CD4-positive, alpha-beta T cell treated with Interleukin-15 for 1 hour (primary cell): Measurements from ENCODE around the gene HCST.
"Not testable (repeated sequence)": the region's sequence is repeated elsewhere in the genome, so short reads cannot be mapped to it uniquely, and the experiment has no call there.

Source experiments
- DNase-seq: peaks from one replicate; pipeline ENCODE4 v3.0.0-alpha.2; 2020

The HCST gene

DNA sequence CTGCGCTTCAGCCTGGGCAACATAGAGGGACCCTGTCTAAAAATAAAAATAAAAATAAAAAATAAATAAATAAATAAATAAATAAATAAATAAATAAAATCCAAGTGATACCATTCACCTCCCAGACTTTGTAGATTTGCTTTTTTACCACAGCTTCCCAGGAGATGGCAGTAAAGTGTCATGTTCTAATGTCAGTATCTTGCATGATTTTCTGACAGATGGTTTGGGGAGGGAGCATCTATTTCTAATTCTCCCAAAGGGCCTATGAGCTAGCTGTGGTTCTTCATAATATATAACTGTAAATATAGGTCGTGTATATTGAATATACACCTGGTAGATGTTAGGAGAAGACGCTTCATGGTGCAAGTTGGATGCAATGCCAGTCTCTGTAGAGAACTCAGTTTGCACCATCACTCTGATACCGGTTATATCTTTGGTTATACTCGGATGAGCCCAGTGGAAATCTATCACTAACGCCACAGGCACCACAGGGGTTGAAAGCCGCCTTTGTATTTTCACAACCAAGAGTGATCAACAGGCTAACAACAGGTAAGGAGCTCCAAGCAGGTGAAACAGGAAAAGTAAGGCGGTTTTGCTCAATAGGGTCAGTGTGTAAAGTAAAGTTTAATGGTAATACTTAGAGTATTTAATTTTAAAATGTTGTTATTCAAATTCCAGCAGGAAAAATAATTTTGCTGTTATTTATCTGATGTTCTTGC, 20.1 kb upstream of the HCST start:
- DNase-seq, result no peak

DNA sequence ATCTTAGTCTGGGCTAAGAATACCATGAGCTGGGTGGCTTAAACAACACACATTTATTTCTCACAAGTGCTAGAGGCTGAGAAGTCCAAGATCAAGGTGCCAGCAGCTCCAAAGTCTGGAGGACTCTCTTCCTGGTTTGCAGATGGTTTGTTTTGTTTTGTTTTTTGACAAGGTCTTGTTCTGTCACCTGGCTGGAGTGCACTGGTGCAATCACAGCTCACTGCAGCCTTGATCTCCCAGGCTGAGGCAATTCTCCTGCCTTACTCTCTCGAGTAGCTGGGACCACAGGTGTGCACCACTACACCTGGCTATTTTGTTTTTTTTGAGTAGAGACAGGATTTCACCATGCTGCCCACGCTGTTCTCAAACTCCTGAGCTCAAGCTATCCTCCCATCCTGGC, 18.4 kb upstream of the HCST start:
- peak; percentile 38 for DNase-seq

DNA sequence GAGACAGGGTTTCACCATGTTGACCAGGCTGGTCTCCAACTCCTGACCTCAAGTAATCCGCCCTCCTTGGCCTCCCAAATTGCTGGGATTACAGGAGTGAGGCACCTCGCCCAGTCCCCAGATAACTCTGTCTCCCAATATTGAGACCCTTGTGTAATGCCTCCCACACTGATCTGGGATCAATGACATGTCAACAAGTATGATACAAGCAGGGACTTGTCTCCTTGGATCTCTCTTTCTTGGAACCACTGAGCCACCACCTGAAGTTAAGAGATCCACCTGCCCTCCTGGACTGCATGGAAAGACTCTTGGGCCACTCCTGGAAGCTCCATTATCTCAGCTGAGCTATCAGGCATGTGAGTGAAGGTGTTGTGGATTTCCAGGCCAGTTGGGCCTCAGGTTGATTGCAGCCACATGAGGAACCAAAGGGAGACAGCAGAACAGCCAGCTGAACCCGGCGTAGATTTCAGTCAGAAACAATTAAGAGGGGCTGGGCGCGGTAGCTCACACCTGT, 17.0 kb upstream of the HCST start:
- peak; percentile 24 for DNase-seq

DNA sequence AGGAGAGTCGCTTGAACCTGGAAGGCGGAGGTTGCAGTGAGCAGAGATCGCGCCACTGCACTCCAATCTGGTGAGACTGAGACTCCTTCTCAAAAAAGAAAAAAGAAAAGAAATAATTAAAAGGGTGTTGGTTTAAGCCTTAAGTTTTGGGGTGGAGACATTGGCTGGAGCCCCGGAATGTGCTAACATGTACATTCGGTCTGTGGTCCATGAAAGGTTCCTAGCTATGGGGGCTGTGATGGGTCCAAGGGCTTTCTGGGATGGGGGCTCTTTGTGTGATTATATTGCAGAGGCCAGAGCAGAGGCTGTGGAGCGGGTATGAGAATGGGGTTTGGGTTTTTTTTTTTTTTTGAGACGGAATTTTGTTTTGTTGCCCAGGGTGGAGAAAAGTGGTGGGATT, 16.4 kb upstream of the HCST start:
- peak; percentile 26 for DNase-seq

DNA sequence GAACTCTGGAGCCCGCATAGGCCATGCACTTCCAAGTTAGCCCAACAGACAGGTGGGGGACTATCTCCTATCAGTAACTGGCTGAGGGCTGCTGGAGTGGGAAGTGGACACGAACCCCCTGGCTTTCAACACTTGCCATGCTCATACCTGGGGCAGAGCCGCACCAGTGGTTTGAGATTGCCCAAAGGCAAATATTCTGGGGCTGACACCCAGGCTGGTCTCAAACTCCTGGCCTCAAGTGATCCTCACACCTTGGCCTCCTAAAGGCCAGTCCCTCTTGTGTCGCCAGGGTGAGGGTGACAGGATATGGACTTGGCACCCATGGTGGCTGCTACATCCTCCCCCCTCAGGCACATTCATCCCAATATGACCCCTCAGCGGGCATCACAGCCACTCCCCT, 15.1 kb upstream of the HCST start:
- no peak for DNase-seq

DNA sequence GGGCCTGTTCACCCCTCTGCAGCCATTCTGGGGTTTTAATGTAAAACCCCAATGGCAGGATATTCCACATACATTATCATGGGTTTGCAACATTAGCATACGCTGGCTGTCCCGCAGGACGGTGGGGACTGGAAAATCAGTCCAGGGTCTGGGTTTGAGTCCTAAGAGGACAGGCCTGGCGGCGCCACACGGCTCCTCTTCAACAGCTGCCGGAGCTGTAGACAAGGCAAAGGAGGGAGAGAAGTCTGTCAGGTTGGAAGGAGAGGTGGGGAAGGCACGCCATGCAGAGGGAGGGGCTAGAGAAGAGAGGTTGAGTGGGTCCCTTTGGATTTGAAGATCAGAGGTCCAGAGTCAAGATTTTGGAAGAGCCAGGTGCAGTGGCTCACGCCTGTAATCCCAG, 13.9 kb upstream of the HCST start:
- no peak for DNase-seq

DNA sequence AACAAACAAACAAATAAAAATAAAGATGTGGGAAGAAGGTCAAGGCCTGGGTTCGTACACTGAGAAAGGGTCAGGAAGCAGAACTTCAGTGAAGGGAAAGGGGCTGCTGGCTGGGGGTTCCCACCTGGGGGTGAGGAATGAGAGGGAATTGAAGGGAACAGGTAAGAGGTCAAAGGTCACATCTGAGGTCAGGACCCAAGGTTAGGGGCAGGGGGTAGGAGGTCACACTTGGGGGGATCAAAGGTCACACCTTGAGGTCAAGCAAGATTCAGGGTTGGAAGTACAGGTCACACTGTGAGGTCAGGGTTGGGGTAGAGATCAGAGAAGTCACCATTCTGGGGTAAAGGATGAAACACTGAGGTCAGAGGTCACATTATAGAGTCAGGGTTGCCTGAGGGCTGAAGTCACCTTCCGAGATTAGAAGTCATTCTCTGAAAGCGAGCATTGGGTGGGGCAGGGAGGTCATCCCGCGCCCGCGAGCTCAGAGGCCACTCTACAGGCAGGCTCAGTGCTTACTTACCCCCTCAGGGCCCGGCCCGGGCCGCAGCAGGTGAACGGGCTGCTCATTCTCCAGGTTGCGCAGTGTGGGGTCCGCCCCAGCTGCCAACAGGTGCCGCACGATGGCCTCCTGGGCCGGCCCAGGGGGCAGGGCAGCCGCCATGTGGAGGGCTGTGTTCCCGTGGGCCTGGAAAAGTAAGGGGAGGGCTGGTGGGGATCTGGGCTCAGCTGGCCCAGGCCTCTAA, 12.8 kb upstream of the HCST start:
- peak; percentile 19 for DNase-seq

DNA sequence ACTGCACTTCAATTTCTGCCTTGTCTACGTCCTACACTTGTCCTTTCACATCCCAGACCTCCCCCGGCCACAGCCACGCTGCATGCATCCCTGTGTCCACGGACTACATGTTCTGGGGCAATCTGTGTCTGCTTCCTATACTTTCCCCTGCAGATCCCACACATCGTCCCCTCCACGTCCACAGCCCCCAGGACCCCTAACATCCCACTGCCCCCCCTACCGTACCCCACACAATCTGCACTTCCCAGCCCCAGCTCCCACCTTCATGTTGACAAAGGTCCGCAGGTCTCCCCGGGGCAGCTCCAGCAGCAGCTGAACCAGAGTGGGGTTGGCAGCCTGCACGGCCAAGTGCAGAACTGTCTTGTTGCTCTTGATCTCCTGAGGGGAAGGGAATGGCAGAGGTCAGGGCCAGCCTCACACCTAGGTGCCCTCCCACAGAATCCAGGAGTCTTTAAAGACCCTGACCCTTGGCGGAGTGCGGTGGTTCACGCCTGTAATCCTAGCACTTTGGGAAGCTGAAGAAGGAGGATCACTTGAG, 12.1 kb upstream of the HCST start:
- DNase-seq, result peak; percentile 20

DNA sequence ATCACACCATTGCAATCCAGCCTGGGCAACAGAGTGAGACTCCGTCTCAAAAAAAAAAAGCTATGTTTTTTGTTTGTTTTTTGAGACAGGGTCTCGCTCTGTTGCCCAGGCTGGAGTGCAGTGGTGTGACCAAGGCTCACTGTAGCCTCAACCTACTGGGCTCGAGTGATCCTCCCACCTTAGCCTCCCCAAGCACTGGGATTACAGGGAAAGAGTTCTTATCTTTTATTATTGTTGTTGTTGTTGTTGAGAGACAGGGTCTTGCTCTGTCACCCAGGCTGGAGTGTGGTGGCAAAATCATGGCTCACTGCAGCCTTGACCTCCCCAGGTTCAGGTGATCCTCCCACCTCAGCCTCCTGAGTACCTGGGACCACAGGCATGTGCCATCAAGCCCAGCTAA, 10.5 kb upstream of the HCST start:
- not testable (repeated sequence) for DNase-seq

DNA sequence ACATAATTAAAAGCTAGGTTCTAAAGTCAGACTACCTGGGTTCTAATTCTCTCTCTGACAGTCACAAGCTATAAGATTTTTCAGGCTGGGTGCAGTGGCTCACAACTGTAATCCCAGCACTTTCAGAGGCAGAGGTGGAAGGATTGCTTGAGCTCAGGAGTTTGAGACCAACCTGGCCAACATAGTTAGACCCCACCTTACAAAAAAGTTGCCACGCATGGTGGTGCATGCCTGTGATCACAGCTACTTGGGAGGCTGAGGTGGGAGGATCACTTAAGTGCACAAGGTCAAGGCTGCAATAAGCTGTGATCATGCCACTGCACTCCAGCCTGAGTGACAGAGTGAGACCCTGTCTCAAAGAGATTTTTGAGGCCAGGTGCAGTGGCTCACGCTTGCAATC, 8.0 kb upstream of the HCST start:
- no peak for DNase-seq

DNA sequence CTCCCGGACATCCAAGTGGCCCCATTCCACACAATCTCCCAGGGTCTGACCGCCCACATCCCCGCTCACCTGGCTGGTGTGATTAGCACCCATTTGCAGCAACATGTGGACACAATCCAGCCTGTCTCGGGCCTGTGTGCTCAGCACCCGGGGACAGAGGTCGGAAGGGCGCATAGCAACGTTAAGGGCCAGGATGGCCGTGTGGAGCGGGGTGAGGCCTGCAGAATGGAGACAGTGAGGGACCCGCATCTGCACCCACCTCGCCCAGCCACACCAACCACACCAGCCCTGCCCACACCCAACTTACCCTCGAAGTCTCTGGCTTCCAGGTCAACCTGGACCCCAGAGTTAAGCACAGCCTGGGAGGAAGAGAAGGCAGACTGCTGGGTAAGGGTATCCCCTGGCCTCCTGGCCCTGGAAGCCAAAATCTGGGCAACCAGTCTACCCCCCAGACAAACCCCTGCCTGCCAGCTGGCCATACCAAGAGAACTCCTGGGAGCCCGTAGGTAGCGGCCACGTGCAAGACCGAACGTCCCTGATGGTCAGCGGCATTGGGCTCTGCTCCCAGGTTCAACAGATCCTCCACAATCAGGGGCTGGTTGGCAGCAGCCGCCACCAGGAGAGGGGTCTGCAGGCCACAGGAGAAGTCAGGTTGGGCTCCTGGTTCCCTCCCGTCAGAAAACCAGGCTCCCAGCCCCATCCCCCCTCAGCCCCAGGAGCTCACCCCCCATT, 6.3 kb upstream of the HCST start:
- DNase-seq, result no peak

DNA sequence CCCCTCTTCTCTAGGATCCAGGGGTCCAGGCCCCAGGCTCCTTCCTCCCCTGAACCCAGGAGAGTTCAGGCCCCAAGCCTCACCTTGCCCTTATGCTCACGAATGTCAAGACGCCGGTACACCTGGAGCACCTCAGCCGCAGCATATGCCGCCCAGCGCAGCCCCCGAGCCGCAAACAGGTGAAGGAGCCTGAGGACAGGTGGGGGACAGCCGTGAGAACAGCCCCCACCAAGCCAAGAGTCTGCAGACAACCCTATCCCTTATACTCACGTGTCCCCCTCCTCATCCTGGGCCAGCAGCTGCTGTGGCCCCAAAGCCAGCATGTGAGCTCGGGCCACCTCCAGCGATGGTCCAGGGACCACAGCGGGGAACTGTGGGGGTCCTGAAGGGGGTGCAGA, 5.7 kb upstream of the HCST start:
- no peak for DNase-seq

DNA sequence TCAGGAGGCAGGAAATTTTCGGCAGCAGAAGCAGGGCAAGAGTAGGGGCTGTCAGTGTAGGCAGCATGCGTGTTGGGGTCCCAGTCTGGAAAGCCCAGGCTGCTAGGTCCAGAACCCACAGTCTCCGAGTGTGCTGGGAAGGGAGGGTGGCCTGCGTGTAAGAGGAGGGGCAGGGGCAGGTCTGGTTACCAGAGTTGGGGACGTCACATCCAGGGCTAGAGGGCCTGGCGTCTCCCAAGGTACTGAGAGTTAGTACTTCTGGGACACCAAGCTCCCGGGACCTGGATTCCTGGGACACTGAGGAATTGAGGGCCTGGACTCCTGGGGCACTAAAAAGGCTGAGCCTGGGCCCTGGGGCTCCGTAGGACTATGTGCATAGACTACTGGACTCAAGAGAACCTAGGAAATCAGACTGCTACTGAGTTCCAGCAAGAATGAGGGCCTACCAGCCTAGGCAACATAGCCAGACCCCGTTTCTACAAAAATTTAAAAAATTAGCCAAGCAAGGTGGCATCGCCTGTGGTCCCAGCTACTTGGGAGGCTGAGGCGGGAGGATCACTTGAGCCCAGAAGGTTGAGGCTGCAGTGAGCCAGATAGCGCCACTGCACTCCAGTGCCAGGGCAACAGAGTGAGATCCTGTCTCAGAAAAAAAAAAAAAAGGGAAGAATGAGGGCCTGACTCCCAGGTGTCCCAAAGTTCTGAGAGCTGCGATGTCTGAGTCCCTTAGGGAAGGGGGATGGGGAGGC, 4.5 kb upstream of the HCST start:
- DNase-seq, result no peak

DNA sequence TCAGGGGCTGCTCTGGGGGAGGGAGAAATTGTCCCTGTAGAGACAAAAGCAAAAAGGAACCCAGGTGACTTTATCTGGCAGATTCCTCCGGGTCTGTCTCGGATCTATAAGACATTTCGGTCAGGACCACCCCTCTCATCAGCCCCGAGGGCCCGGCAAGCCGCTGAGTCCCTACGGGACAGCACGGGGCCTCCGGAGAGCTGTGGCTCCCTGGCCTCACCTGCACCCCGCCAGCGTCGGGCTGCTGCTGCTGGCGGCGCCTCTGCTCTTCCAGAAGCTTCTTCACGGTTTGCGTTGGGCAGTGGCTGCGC, 3.9 kb upstream of the HCST start:
- DNase-seq, result no peak

DNA sequence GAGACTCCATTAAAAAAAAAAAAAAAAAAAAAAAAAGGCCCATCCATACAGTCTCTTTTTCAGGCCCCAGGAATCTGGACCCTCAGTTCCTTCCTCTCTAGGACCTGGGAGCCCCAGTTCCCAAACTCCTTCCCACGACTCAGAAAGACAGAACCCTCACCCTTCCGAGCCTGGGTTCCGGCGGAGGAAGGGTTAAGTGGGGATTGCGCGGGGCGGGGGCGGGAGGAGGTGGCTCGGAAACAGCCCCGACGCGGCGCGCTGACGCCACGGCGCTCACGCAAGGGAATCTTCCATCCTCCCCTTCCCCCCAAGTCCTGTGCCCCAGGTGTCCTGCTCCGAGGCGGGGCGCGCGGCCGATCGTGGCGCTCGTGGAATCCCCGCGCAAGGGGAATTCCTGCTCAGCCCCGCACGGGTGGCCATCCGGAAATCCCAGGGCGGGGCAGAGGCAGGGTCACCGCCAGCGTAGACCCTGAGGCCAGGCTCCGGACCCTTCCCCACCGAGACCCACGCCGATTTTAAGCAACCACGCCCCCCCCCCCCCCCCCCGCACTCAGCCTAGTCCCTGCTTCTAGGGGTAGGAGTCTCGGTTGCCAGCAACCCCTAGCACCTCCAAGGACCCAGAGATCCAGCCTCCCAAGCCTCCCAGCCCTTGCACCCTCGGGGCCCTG, 2.6 kb upstream of the HCST start:
- peak; percentile 92 for DNase-seq

DNA sequence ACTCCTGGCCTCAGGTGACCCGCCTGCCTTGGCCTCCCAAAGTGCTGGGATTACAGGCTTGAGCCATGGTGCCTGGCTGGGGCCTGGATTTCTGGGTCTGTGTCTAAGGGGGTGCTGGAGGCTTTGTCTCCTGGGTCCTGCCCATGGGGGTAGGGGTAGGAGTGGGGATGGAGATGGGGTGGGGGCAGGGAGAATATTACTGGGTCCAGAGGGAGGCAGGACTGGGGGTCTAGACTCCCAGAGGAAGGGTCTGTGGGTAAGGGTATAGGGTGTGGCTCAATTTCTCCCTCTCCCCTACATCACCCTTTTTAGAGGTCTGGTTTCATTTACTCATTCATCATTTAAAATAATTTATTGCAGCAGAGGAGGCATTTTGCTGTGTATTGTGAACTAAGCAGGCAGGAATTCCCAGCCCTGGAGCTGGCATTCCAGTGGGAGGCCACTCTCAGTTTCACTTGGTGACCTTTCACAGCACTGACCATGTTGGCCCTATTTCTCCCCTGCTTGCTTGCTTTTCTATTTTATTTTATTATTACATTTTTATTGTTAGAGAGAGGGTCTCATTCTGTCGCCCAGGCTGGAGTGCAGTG, 1.2 kb upstream of the HCST start:
- DNase-seq, result no peak

DNA sequence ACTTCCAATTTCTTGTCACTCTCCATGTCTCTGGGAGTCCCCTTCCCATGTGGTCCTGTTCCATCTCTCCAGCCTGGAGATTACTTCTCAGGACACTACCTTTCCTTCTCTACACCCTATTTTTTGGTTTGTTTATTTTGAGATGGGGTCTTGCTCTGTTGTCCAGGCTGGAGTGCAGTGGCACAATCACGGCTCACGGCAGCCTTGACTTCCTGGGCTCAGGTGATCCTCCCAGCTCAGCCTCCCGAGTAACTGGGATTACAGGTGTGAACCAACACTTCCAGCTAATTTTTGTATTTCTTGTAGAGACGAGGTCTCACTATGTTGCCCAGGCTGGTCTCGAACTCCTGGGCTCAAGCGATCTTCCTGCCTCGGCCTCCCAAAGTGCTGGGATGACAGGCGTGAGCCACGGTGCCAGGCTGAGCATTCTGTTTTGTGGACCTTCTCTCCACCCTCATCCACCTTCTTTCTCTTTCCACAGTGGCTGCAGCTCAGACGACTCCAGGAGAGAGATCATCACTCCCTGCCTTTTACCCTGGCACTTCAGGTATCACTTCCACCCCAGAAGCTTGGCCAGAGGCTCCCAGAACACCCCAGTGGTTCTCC, 644 bp downstream of the HCST start:
- no peak for DNase-seq

DNA sequence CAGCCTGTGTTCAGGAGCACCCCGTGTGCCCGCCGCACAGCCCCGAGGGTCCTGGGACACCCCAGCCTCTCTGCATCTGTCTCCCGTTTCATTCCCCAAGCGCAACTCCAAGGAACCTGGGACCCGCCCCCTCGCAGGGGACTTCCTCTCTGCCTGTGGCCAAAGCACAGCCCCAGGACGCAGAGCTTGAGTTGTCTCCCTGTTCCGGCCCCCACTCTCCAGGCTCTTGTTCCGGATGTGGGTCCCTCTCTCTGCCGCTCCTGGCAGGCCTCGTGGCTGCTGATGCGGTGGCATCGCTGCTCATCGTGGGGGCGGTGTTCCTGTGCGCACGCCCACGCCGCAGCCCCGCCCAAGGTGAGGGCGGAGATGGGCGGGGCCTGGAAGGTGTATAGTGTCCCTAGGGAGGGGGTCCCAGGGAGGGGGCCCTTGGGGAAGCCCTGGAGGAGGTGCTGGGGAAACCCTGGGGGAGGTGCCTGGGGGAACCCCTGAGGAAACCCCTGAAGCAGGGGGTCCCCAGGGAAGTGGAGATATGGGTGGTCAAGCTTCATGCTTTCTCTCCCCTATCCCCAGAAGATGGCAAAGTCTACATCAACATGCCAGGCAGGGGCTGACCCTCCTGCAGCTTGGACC, 1.3 kb downstream of the HCST start:
- peak; percentile 96 for DNase-seq

DNA sequence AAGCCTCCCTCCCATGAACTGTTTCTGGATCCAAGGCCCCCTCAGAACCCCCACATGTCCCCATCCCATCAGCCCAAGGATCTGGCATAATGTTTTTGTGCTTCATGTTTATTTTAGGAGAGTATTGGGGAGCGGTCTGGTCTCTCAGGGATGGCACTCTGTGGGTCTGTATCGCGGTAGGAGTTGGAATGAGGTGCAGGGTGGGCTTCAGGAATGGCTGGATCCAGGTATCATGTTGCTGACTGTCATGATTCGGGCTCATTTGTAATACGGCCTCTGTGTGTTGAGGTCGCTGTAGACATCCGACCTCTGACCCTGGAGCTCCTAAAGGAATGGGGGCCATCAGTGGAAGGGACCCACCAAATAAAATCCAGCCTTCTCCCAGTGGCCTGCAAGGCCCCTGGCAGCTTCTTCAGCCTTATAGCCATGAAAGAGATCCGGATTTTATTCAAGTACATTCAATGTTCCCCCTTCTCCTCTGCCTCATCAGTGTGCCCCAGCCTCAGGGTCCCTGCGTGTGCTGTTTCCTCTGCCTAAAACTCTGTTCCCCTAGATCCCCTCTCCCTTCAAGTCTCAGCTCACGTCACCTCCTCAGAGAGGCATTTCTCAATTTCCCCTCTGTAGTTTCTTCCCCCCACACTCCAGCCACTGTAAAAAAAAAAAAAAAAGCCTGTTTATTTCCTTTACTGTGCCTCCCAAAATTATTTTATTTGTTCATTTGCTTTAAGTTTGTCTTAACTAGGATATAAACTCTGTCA, 2.2 kb downstream of the HCST start:
- peak; percentile 36 for DNase-seq

DNA sequence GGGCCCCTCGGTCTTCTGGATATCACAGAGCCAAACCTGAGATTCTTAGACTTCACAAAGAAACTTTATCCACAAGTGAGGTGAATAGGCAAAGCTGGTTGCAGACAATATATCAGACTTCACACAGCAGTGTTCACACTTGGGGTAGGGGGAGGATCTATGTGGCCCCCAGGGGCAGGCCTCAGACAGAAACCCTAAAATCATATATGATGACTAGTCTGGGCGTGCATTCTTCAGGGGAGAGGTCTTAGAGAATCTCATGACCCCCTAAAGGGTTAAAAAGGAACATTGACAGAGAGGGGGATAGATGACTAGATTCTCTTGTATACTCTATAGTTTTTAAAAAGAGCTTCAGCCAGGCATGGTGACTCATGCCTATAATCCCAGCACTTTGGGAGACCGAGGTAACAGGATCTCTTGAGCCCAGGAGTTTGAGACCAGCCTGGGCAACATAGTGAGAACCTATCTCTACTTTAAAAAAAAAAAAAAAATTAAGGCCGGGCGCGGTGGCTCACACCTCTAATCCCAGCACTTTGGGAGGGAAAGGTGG, 2.9 kb downstream of the HCST start:
- no peak for DNase-seq
